Coronary artery (tissue), 2 donors: ENCODE measurements around the gene ADAMTS7.

Source experiments
- DNase-seq: peaks from one replicate; pipeline ENCODE4 v3.0.0-alpha.2; 2017; ENCODE audit warnings: low spot score
- H3K27ac ChIP-seq, 2 donors: fragments of 200-600 bp; sonication (generic); one replicate each; pipeline ENCODE4 v1.5.1; 2016 to 2019
- H3K4me3 ChIP-seq: fragments of 200-600 bp; sonication (generic); 2 replicates; pipeline ENCODE4 v1.5.1; 2016; ENCODE audit warnings: mild to moderate bottlenecking, moderate library complexity
- CTCF ChIP-seq: fragments of 200-600 bp; sonication (generic); IDR thresholded peaks from one replicate; pipeline ENCODE4 v1.5.1; 2019; ENCODE audit warnings: antibody characterized with exemption

Gene ADAMTS7, protein sequence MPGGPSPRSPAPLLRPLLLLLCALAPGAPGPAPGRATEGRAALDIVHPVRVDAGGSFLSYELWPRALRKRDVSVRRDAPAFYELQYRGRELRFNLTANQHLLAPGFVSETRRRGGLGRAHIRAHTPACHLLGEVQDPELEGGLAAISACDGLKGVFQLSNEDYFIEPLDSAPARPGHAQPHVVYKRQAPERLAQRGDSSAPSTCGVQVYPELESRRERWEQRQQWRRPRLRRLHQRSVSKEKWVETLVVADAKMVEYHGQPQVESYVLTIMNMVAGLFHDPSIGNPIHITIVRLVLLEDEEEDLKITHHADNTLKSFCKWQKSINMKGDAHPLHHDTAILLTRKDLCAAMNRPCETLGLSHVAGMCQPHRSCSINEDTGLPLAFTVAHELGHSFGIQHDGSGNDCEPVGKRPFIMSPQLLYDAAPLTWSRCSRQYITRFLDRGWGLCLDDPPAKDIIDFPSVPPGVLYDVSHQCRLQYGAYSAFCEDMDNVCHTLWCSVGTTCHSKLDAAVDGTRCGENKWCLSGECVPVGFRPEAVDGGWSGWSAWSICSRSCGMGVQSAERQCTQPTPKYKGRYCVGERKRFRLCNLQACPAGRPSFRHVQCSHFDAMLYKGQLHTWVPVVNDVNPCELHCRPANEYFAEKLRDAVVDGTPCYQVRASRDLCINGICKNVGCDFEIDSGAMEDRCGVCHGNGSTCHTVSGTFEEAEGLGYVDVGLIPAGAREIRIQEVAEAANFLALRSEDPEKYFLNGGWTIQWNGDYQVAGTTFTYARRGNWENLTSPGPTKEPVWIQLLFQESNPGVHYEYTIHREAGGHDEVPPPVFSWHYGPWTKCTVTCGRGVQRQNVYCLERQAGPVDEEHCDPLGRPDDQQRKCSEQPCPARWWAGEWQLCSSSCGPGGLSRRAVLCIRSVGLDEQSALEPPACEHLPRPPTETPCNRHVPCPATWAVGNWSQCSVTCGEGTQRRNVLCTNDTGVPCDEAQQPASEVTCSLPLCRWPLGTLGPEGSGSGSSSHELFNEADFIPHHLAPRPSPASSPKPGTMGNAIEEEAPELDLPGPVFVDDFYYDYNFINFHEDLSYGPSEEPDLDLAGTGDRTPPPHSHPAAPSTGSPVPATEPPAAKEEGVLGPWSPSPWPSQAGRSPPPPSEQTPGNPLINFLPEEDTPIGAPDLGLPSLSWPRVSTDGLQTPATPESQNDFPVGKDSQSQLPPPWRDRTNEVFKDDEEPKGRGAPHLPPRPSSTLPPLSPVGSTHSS (N-terminal part only)

DNA sequence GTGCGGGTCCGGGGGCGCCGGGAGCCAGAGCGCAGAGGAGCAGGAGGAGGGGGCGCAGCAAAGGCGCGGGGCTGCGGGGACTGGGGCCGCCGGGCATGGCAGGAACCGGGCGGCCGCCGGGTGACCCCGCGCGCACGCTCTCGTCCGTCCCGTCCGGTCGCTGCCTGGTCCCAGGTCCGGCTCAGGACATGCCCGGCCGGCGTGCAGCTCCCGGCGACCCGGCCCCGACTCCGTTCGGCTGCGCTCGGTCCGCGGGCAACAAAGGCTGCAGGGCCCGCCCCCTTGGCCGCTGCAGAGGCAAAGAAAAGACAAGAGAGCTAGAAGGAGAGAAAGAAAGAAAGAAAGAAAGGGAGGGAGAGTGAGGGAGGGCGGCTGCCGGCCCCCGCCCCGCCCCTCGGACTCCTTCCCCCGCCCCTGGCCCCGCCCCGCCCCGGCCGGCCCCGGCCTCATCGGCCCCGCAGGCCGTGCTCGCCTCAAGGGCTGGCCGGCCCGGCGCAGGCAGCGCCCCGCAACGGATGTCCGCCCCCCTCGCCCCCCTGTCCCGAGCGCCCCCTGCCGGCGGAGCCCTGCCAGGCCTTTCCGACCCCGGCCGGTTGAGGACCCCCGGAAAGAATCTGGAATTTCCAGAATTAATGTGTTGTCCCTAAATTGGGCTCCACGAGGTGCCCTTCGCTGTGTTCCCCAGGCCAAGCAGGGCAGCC, at the start of gene ADAMTS7:
ADAMTS7 (minus strand) TSS at position 341 of the 701 bp plus-strand sequence; CDS start at position 97, 244 bp downstream.
- TF ChIP-seq CTCF: peak; percentile 48
- peak; percentile 83 for DNase-seq
- H3K27ac ChIP-seq: peak within 1 kb of the TSS; percentile 58 to 91
- peak within 1 kb of the TSS; percentile 92 for H3K4me3 ChIP-seq

- peak; percentile 88 for DNase-seq
- Histone ChIP-seq H3K27ac (peak overlapping the region; percentile 73 to 89), H3K4me3 (peak overlapping the region; percentile 68)
- TF ChIP-seq CTCF: peak; percentile 36
Measured at GRCh38 chr15:78859971-78860719, 48.9 kb upstream of the ADAMTS7 start.

- peak overlapping the region; percentile 51 to 70 for H3K27ac ChIP-seq
- TF ChIP-seq CTCF: no peak
- no peak for DNase-seq
- H3K4me3 ChIP-seq: no peak overlapping the region
Measured at GRCh38 chr15:78855746-78856145, 44.5 kb upstream of the ADAMTS7 start.

DNA sequence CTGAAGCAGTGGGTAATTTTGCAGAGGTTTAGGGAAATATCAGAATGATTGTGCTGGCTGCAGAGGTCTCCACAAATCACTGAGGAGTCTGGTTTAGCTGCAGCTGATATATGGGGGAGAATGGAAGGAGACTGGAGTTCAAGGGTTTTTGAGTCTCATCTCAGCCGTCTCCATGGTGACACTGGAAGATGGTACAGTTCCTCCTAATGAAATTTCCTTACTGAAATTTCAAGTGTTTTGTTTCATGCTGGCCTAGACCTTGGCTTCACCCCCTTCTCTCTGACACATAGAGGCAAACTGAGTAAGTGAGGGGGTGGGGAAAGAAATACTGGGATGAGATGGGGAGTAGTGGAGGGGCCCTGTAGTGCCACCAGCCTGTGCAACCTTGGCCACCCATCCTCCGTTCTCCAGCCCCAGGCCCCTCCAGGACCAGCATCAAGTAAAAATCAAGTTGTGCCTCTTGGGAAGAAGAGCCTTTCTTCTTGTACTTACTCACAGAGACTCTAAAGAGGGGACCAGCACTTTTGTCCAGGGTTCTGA, 43.6 kb upstream of the ADAMTS7 start:
- no peak for TF ChIP-seq CTCF
- DNase-seq: no peak

GRCh38 chr15:78853500-78853899, 42.2 kb upstream of the ADAMTS7 start:
- no peak overlapping the region for H3K4me3 ChIP-seq
- DNase-seq: no peak
- no peak overlapping the region for H3K27ac ChIP-seq
- TF ChIP-seq CTCF: no peak

More for the DNA sequence above, 43.6 kb upstream of the ADAMTS7 start:
- Histone ChIP-seq H3K4me3 (no peak overlapping the region), H3K27ac (peak overlapping the region; percentile 25 to 53)
